ENCODE data around the gene ITGB3. TPM values are rescaled to one million over a fixed set of nuclear protein-coding genes. Genes with fewer than 3 reads are reported as not detected.
A peak's percentile ranks its signal among the peaks of the same experiment; 100 is the strongest.

The ITGB3 gene
- total RNA-seq, 1 donor from 2014 or later, result 10.6 TPM

DNA sequence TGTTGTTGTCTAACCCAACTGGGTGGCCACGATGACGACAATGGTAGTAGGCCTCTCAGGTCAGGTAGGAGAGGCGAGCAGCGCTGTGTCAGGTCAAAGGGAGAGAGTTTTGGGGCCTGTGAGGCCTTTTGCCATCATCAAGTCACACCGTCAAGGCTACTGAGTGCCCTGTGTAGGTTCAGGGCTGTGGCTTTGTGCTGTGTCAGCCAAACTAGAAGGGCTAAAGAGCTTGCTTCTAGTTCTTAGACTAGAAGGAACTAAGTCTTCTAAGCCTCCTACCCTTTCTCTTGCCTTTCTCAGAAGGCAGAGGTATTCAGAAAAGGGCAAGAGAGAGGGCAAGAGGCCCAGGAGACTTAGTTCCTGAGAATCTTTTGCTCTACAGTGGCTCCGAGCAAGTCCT, 45.1 kb downstream of the ITGB3 start:
- no peak for DNase-seq (ENCODE audit: low spot score)

GRCh38 chr17:47299239-47299910, 45.7 kb downstream of the ITGB3 start:
- no peak for DNase-seq (ENCODE audit: low spot score)

DNA sequence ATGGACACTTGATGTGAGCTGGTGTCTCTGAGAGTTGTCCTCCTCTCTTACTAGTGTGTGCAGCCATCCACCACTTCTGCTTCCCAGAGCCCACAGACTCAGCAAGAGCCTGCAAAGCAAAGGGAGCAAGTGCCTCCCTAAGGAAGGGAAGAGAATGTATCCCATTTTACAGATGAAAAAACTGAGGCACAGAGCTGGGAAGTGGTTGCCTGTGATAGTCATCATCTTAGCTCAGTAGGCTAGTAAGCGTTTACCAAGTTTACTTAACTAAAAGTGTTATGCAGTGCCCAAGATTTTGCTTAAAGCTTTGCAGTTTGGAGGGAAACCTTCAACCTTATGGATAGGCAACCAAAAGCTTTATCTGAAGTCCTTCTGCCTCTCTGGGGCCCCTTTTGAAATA, 47.1 kb downstream of the ITGB3 start:
- no peak for DNase-seq (ENCODE audit: low spot score)

DNA sequence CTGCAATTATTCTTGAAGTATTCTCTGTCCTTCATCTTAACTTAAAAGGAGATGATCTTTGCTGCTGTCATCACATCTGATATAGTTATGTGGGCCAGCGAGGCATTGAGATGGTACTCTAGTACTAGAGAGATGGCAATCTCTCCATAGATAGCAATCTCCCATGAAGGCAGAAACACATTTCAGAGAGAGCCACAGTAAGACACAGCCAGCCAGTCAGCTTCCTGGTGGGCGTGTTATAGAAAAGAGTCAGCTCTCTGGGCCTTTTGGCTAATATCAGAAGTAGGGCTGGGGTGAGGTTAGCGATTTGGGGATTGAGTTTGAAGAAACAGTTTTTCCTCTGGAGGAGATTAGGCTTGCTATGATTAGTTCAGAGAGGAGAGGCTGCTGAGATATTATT, 47.5 kb downstream of the ITGB3 start:
- no peak for DNase-seq (ENCODE audit: low spot score)

DNA sequence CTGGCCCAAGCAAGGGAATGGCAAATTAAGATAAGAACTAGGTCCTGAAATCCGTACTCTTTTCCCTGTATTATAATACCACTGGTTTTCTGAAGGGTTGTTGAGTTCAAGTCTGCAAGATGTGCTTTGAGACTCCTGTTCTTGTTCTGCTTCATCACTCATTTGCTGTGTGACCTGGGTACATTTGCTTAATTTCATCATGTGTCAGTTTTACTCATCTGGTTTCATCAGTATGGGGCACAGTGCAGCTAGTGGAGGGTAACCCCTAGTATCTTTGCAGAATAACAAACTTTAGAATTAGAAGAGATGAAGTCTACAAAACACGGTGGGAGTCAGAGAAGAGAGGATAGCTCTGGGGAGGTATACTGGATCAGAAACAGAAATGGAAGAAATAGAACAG, 48.2 kb downstream of the ITGB3 start:
- DNase-seq (ENCODE audit: low spot score), result no peak

DNA sequence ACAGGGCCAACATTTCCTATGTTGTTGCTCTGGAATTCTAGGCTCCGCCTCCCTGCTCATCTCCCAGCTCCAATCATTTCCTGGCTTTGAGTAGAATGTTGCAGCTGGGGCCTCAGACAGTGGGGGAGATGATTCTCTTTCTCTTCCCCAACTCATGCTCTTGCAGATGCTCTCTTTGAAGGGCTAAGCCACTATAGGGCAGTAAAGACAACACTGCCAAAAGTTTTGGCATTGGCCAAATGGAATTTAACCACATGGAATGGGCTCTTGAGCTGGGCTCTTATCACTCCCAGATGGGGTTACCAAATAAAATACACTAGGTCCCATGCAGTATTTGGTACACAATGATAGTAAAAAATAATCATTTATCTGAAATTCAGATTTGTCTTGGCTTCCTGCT, 50.6 kb downstream of the ITGB3 start:
- DNase-seq (ENCODE audit: low spot score), result no peak

DNA sequence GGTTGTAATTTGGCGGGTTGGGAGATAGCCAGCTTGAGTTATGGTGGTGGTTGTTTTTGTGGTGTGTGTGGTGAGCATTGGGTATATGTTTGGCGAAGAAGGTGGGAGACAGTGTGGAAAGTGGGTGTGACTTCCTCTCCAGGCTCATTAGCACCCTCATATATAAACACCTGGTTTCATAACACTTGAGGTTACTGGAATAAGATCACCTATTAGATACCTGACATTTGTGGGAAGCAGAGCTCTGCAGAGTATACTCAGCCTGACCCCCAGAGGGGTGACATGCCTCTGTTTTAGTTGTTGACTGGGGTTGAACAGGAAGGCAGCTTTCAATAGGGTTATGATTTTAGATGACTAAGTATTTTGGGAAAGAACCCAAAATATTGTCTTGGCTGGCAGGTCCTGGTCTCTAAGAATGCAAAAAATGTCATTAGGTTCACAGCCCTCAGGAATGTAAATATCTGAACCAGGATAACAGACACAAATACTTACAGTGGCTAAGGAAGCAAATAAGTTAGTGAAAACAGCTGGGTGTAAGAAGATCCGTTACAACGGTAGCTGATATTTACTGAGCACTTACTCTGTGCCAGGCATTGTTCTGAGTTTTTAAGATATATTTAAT, 51.8 kb downstream of the ITGB3 start:
- no peak for DNase-seq (ENCODE audit: low spot score)

DNA sequence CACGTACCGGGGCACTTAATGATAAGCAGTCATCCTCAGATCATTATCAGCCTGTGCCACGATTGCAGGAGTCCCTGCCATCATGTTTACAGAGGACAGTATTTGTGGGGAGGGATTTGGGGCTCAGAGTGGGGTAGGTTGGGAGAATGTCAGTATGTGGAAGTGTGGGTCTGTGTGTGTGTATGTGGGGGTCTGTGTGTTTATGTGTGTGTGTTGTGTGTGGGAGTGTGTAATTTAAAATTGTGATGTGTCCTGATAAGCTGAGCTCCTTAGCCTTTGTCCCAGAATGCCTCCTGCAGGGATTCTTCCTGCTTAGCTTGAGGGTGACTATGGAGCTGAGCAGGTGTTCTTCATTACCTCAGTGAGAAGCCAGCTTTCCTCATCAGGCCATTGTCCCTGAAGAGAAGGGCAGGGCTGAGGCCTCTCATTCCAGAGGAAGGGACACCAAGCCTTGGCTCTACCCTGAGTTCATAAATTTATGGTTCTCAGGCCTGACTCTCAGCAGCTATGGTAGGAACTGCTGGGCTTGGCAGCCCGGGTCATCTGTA, 56.6 kb downstream of the ITGB3 start:
- DNase-seq (ENCODE audit: low spot score), result no peak

- no peak for DNase-seq (ENCODE audit: low spot score)
Observed at GRCh38 chr17:47311420-47311819, 57.8 kb downstream of the ITGB3 start.

GRCh38 chr17:47315451-47316266, 62.0 kb downstream of the ITGB3 start:
- DNase-seq (ENCODE audit: low spot score), result peak; percentile 64

- DNase-seq (ENCODE audit: low spot score), result peak; percentile 46
Observed at GRCh38 chr17:47316311-47316710, 62.7 kb downstream of the ITGB3 start.

GRCh38 chr17:47317119-47317518, 63.5 kb downstream of the ITGB3 start:
- no peak for DNase-seq (ENCODE audit: low spot score)

DNA sequence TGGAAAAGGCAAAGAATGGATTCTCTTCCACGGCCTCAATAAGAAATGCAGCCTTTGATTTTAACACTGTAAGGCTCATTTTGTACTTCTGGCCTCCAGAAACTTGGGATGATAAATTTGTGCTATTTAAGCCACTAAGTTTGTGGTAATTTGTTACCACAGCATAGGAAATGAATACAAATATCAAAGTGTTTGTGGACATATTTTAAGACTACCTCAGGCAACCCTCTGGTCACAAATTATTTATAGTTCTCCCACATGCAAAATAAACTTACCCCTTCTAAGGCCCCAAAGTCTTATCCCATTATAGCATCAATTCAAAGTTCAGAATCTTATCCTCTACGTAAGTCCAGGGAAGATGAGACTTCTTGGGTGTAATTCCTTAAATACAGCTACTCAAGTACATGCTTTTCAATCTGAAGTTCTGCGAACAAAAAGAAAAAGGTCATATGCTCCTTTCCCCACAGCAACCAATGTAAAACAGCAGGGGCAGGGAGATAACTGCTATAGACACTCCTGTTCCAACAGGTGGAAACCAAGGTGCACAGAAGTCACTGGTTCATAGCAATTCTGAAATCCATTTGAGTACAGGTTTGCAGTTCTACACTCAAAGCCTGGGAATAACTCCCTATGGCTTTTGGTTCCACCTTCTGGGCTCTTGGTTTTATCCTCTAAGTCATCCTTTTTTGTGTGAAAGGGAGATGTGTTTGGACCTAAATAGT, 64.7 kb downstream of the ITGB3 start:
- no peak for DNase-seq (ENCODE audit: low spot score)

DNA sequence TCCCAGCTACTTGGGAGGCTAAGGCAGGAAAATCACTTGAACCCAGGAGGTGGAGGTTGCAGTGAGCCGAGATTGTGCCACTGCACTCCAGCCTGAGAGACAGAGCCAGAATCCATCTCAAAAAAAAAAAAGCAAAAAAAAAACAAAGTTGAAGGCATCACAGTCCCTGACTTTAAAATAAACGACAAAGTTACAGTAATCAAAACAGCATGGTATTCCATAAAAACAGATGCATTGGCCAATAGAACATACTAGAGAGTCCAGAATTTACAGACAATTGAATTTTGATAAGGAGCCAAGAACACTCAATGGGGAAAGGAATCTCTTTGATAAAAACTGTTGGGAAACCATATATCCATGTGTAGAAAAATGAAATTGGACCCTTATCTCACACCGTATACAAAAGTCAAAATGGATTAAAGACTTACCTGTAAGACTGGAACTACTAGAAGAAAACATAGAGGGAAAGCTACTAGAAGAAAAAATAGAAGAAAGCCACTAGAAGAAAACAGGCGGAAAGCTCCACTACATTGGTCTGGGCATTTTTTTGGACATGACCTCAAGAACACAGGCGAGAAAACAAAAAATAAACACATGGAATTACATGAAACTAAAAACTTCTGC, 67.4 kb downstream of the ITGB3 start:
- no peak for DNase-seq (ENCODE audit: low spot score)

DNA sequence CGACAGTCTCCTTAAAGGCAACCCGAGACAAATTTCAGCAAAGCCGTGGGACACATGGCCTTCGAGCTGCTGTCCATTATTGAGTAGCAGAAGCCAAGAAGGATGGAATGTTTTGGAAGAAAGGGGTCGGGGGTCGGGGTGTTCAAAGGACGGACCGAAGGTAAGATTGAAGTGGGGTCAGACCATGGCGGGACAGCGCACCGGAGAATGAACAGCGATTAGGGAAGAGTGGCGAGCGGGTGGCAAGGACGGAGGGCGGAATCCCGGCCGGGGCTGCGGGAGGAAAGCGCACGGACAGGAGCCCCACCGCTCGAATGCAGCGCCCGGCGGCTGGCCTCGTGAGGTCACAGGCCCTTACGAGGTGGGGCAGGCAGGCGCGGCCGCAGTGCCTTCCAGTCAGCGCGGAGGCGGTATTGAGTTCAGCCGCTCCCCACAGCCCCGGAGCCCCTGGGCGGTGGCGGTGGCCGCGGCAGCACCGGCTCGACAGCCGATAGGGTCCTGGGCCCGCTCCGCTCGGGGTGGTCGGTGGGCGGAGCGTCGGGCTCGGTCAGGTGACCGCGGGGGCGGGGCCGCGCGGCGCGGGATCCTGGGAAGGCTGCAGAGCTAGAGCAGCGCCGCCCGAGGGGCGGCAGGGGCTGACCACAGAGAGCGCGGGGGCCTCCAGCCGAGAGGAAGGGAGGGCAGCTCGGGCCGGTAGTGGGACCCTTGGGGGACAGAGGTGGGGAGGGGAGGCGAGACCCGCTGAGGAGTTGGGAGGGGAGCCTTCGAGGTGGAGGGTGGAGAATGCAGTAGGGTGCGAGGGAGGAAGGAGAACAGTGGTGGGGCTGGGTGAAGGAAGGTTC, 70.0 kb downstream of the ITGB3 start, which contains the start of gene EFCAB13:
TSS of gene EFCAB13 (plus strand) at position 574 of the 842 bp plus-strand sequence. CDS start 4,399 bp downstream, outside the sequence.
- peak; percentile 89 for DNase-seq (ENCODE audit: low spot score)

DNA sequence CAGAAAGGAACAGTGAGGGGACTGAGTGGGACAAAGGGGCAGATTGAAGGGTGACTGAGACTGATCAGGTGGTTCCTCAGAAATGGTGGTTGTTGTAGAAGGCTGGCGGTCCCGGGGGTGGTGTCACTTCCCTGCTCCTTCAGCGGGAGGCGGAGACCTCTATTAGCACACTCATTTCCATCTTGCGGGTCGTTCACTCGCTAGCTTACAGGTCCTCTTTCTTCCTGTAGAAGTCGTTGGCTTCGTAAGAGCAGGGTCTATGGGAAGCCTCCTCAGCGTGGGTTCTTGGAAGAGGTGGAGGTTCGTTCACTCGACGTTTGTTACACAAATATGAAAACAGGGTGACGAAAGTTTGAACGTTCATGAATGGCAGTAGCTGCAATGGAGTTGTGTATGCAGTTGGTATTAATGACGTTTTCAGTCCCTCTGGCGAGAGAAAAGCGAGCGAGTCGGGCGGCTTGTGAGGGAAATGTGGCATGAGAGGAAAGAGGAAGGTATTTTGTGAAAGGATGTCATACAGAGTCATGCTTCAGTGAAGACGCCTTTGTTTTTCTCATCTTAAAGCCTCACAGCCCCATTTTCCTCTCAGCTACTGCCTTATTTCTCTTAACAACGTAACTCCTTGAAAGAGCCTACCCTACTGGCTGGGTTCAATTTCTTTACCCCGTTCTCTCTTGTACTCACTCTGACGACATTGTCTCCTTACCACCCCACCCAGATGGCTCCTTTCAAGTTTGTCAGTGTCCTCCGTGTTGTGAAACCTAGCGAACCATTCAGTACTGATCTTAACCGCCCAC, 70.8 kb downstream of the ITGB3 start:
- DNase-seq (ENCODE audit: low spot score), result peak; percentile 58

GRCh38 chr17:47325176-47325575, 71.5 kb downstream of the ITGB3 start:
- DNase-seq (ENCODE audit: low spot score), result no peak

DNA sequence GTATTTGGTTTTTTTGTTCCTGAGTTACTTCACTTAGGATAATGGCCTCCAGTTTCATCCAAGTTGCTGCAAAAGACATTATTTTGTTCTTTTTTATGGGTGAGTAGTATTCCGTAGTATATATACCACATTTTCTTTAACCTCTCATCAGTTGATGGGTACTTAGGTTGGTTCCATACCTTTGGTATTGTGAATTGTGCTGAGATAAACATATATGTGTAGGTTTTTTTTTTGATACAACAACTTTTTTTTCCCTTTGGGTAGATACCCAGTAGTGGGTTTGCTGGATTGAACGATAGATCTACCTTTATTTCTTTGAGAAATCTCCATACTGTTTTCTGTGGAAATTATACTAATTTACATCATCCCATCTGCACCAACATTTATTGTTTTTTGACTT, 76.9 kb downstream of the ITGB3 start:
- no peak for DNase-seq (ENCODE audit: low spot score)

GRCh38 chr17:47332287-47332686, 78.7 kb downstream of the ITGB3 start:
- DNase-seq (ENCODE audit: low spot score), result no peak
